Measurements from ENCODE around the gene APLP1. TPM values are rescaled to one million over a fixed set of nuclear protein-coding genes. Genes with fewer than 3 reads are reported as not detected.

APLP1 gene
- total and polyA plus RNA-seq, 2 of the 4 experiments (the other 2 are of a cell fraction): 4.7 to 41.0 TPM

DNA sequence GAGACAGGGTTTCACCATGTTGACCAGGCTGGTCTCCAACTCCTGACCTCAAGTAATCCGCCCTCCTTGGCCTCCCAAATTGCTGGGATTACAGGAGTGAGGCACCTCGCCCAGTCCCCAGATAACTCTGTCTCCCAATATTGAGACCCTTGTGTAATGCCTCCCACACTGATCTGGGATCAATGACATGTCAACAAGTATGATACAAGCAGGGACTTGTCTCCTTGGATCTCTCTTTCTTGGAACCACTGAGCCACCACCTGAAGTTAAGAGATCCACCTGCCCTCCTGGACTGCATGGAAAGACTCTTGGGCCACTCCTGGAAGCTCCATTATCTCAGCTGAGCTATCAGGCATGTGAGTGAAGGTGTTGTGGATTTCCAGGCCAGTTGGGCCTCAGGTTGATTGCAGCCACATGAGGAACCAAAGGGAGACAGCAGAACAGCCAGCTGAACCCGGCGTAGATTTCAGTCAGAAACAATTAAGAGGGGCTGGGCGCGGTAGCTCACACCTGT, 16.9 kb downstream of the APLP1 start:
- no peaks in the 10 kb centered on the region for H3K27me3 ChIP-seq (ENCODE audit: control insufficient read depth, insufficient read depth, low read length)
- H2AFZ ChIP-seq (replicated peaks; ENCODE audit: low read length, poor library complexity): no peak overlapping the region
- in situ Hi-C loops (cut with MboI; ENCODE audit: low sequenced_read_pairs) (loop anchor here (5.0 kb wide), 1 partner anchor 47 kb away; no protein-coding TSS in a partner anchor), intact Hi-C loops (cut with micrococcal nuclease) (no loop called here), dilution Hi-C loops (cut with HindIII; ENCODE audit: low sequenced_read_pairs, unreplicated experiment) (no loop called here)
- no peaks in the 10 kb centered on the region for H3K9me1 ChIP-seq (ENCODE audit: insufficient read depth, low read length)
- H3K56ac ChIP-seq (ENCODE audit: extremely low read depth, insufficient read depth, low read length): no peak overlapping the region
- no peak overlapping the region for H4K8ac ChIP-seq (ENCODE audit: low read depth in 2 of 2, low read length in 2 of 2)
- no peak overlapping the region for H3K4me2 ChIP-seq (ENCODE audit: low read depth, low read length)
- ATAC-seq (ENCODE audit: low read depth) (no peak), DNase-seq (no peak)
- CTCF ChIA-PET: no interaction called here
- 100% methylated on average over 2 of the region's 6 CpGs; no CpG with 5 or more reads in 1 of the 2 experiments for WGBS, 2 experiments (ENCODE audit: extremely low coverage in 2 of 2, insufficient read length in 1 of 2)
- H3K4me3 ChIP-seq (ENCODE audit: insufficient read depth, low read depth, low read length): no peak overlapping the region
- no peak overlapping the region for H4K5ac ChIP-seq (ENCODE audit: low read depth, low read length)
- no peak overlapping the region for H3K27ac ChIP-seq (ENCODE audit: insufficient read depth, low read length)
- no peaks in the 10 kb centered on the region; the same call in 1 of the 2 replicates for H4K20me1 ChIP-seq (ENCODE audit: insufficient read depth, low read length)
- H3K36me3 ChIP-seq (ENCODE audit: control insufficient read depth, insufficient read depth, low read length): peaks cover 25% of the 10 kb centered on the region
- H3K79me1 ChIP-seq (ENCODE audit: low read depth in 1 of 2, low read length in 2 of 2): no peaks in the 10 kb centered on the region
- POLR2A ChIA-PET (ENCODE audit: unreplicated experiment): no interaction called here
- no peak overlapping the region for H3K23ac ChIP-seq (ENCODE audit: low read depth, low read length)
- H2BK5ac ChIP-seq (ENCODE audit: low read depth, low read length, poor library complexity, severe bottlenecking): no peak overlapping the region
- no peak overlapping the region for H2AK5ac ChIP-seq (ENCODE audit: low read depth, low read length)
- H3K4me1 ChIP-seq (ENCODE audit: control insufficient read depth, insufficient read depth, low read length): no peaks in the 10 kb centered on the region
- H3K14ac ChIP-seq (replicated peaks; ENCODE audit: low read depth, low read length): no peak overlapping the region
- no peaks in the 10 kb centered on the region for H3K9me3 ChIP-seq (ENCODE audit: control insufficient read depth, insufficient read depth, low read length)
- H3K18ac ChIP-seq (ENCODE audit: low read depth, low read length): no peak overlapping the region
- no peak overlapping the region for H2BK120ac ChIP-seq (ENCODE audit: low read depth, low read length)
- TF ChIP-seq SMC3 (IDR thresholded peaks at IDR 0.05; ENCODE audit: low read depth, low read length): no peak
- TF ChIP-seq BHLHE40 (IDR thresholded peaks at IDR 0.05; ENCODE audit: low read depth, low read length): no peak
- no peak for TF ChIP-seq FOS (IDR thresholded peaks at IDR 0.05; ENCODE audit: low read depth, low read length)
- no peak for TF ChIP-seq MAFK (IDR thresholded peaks at IDR 0.05; ENCODE audit: low read depth, low read length)
- BruUV-seq (replicated peaks): no TSS peak
- no peak overlapping the region for H2AK9ac ChIP-seq (replicated peaks; ENCODE audit: low read depth, low read length, poor library complexity)
- no peak overlapping the region for H4K91ac ChIP-seq (ENCODE audit: insufficient read depth, low read depth, low read length)
- H3K4ac ChIP-seq (ENCODE audit: low read depth, low read length): no peak overlapping the region
- H3K9ac ChIP-seq (ENCODE audit: low read depth, low read length): no peak overlapping the region
- no peak overlapping the region for H2BK15ac ChIP-seq (ENCODE audit: low read depth, low read length)
- H2BK20ac ChIP-seq (ENCODE audit: low read depth, low read length): no peak overlapping the region

Data from IMR-90 (cell line).